ENCODE data around the gene FGF21. TPM values are rescaled to one million over a fixed set of nuclear protein-coding genes. Genes with fewer than 3 reads are reported as not detected.

Gene FGF21
- total and polyA plus RNA-seq, 2 donors (not counting 3 experiments of a cell fraction or from before 2014, with no cell fraction given), result not detected

GRCh38 chr19:48805452-48805851 is 50.1 kb downstream of the FGF21 start:
- CTCF ChIA-PET, result no interaction called here
- H3K27me3 ChIP-seq (ENCODE audit: control insufficient read depth in 2 of 2, insufficient read depth in 2 of 2, low read length in 2 of 2), result no peaks in the 10 kb centered on the region
- intact Hi-C loops (cut with micrococcal nuclease) (no loop called here), dilution Hi-C loops (cut with MboI; ENCODE audit: extremely low pct_ligation_motif_present, low sequenced_read_pairs) (no loop called here)
- H4K20me1 ChIP-seq (replicated peaks; ENCODE audit: control insufficient read depth, extremely low read depth, insufficient read depth, low read length), result no peaks in the 10 kb centered on the region
- no peak overlapping the region for H3K4me3 ChIP-seq (replicated peaks in 1 of 3; ENCODE audit: insufficient read depth in 1 of 3, low read depth in 1 of 3, low read length in 3 of 3)
- H3K4me2 ChIP-seq (ENCODE audit: insufficient read depth, low read length), result no peak overlapping the region
- no TSS peak for BruUV-seq (replicated peaks)
- no peak overlapping the region for H2AFZ ChIP-seq (ENCODE audit: low read depth, low read length)
- no peaks in the 10 kb centered on the region for H3K9me1 ChIP-seq (replicated peaks; ENCODE audit: control insufficient read depth, extremely low read depth, insufficient read depth, low read length)
- H3K79me2 ChIP-seq (ENCODE audit: control insufficient read depth, insufficient read depth, low read length), result no peaks in the 10 kb centered on the region
- TF ChIP-seq POLR2A (IDR thresholded peaks at IDR 0.05; ENCODE audit: low read depth, low read length) (no peak), MAX (IDR thresholded peaks at IDR 0.05; ENCODE audit: insufficient read depth, insufficient read length) (no peak), POLR2AphosphoS5 (IDR thresholded peaks at IDR 0.05; ENCODE audit: insufficient read depth, low read depth, low read length) (no peak), JUN (IDR thresholded peaks at IDR 0.05; ENCODE audit: borderline replicate concordance, insufficient read depth, insufficient read length, low read depth) (no peak), FOS (IDR thresholded peaks at IDR 0.05; ENCODE audit: borderline replicate concordance, insufficient read depth, low read length) (no peak), CTCF (IDR thresholded peaks at IDR 0.05; ENCODE audit: extremely low read depth in 1 of 2, insufficient read depth in 1 of 2, low read depth in 1 of 2, low read length in 2 of 2) (no peak), MYC (IDR thresholded peaks at IDR 0.05; ENCODE audit: low read depth, low read length) (no peak), GATA2 (IDR thresholded peaks at IDR 0.05; ENCODE audit: insufficient read depth, insufficient read length, low read depth, low read length) (no peak), EZH2 (IDR thresholded peaks at IDR 0.05; ENCODE audit: borderline replicate concordance, low read depth, low read length, severe bottlenecking) (no peak)
- H3K9ac ChIP-seq (replicated peaks; ENCODE audit: extremely low read depth, insufficient read depth, low read length), result no peak overlapping the region
- DNase-seq (ENCODE audit: low read depth, low spot score), result no peak
- no peaks in the 10 kb centered on the region for H3K36me3 ChIP-seq (ENCODE audit: control insufficient read depth in 2 of 2, extremely low read depth in 1 of 2, insufficient read depth in 2 of 2, low read length in 2 of 2)
- POLR2A ChIA-PET, result no interaction called here
- no peak for FAIRE-seq
- peaks cover 5% of the 10 kb centered on the region for H3K4me1 ChIP-seq (ENCODE audit: control insufficient read depth, extremely low read depth, insufficient read depth, low read length)
- no peaks in the 10 kb centered on the region for H3K9me3 ChIP-seq (replicated peaks; ENCODE audit: control insufficient read depth, insufficient read depth, low read length)
- H3K27ac ChIP-seq (ENCODE audit: insufficient read depth, low read depth, low read length), result no peak overlapping the region
